Measurements from ENCODE around the gene PHF21B. TPM values are rescaled to one million over a fixed set of nuclear protein-coding genes. Genes with fewer than 3 reads are reported as not detected.

Gene PHF21B
- total and polyA plus RNA-seq, 2 donors (not counting 3 experiments of a cell fraction or from before 2014, with no cell fraction given) = not detected

GRCh38 chr22:44842417-44842816 lies 167.4 kb downstream of the PHF21B start:
- no peak overlapping the region for H3K4me2 ChIP-seq (ENCODE audit: insufficient read depth, low read length)
- no peaks in the 10 kb centered on the region for H3K9me3 ChIP-seq (replicated peaks; ENCODE audit: control insufficient read depth, insufficient read depth, low read length)
- H3K9ac ChIP-seq (replicated peaks; ENCODE audit: extremely low read depth, insufficient read depth, low read length) = no peak overlapping the region
- ChIA-PET CTCF (no interaction called here), POLR2A (no interaction called here)
- H3K4me1 ChIP-seq (ENCODE audit: control insufficient read depth, extremely low read depth, insufficient read depth, low read length) = no peaks in the 10 kb centered on the region
- H3K27me3 ChIP-seq (ENCODE audit: control insufficient read depth in 2 of 2, insufficient read depth in 2 of 2, low read length in 2 of 2) = no peaks in the 10 kb centered on the region
- no peak overlapping the region for H3K27ac ChIP-seq (ENCODE audit: insufficient read depth, low read depth, low read length)
- FAIRE-seq = no peak
- no peak overlapping the region for H3K4me3 ChIP-seq (replicated peaks in 1 of 3; ENCODE audit: insufficient read depth in 1 of 3, low read depth in 1 of 3, low read length in 3 of 3)
- no TSS peak for BruUV-seq (replicated peaks)
- no peak for DNase-seq (ENCODE audit: low read depth, low spot score)
- TF ChIP-seq EZH2 (IDR thresholded peaks at IDR 0.05; ENCODE audit: borderline replicate concordance, low read depth, low read length, severe bottlenecking) (no peak), JUN (IDR thresholded peaks at IDR 0.05; ENCODE audit: borderline replicate concordance, insufficient read depth, insufficient read length, low read depth) (no peak), CTCF (IDR thresholded peaks at IDR 0.05; ENCODE audit: extremely low read depth in 1 of 2, insufficient read depth in 1 of 2, low read depth in 1 of 2, low read length in 2 of 2) (no peak), GATA2 (IDR thresholded peaks at IDR 0.05; ENCODE audit: insufficient read depth, insufficient read length, low read depth, low read length) (no peak), MYC (IDR thresholded peaks at IDR 0.05; ENCODE audit: low read depth, low read length) (no peak)
- no peaks in the 10 kb centered on the region for H3K79me2 ChIP-seq (ENCODE audit: control insufficient read depth, insufficient read depth, low read length)
- no peaks in the 10 kb centered on the region for H3K9me1 ChIP-seq (replicated peaks; ENCODE audit: control insufficient read depth, extremely low read depth, insufficient read depth, low read length)
- H2AFZ ChIP-seq (ENCODE audit: low read depth, low read length) = no peak overlapping the region
- H4K20me1 ChIP-seq (replicated peaks; ENCODE audit: control insufficient read depth, extremely low read depth, insufficient read depth, low read length) = no peaks in the 10 kb centered on the region
- intact Hi-C loops (cut with micrococcal nuclease) = no loop called here
- dilution Hi-C loops (cut with MboI; ENCODE audit: extremely low pct_ligation_motif_present, low sequenced_read_pairs) = no loop called here
- H3K36me3 ChIP-seq (ENCODE audit: control insufficient read depth in 2 of 2, extremely low read depth in 1 of 2, insufficient read depth in 2 of 2, low read length in 2 of 2) = no peaks in the 10 kb centered on the region
